OCI-LY1 (cell line): ENCODE data around the gene DPF3.

ENCODE experiments used
- H2AFZ ChIP-seq: fragments of 200-600 bp; sonication (generic), shearing (Covaris generic); 2 replicates; pipeline ENCODE4 v1.6.0; 2014; ENCODE audit warnings: antibody characterized with exemption, mild to moderate bottlenecking, low read length
- H3F3A ChIP-seq: fragments of 200-600 bp; sonication (generic), shearing (Covaris generic); 2 replicates; pipeline ENCODE4 v1.6.0; 2014; ENCODE audit warnings: mild to moderate bottlenecking, antibody characterized with exemption, low read length, moderate library complexity; ENCODE audit not compliant: insufficient read depth
- H3K27ac ChIP-seq: fragments of 200-600 bp; sonication (generic); 2 replicates; pipeline ENCODE4 v1.5.1; 2014; ENCODE audit warnings: low read length, mixed run types, mild to moderate bottlenecking, low read depth; ENCODE audit not compliant: poor library complexity, severe bottlenecking
- H3K27me3 ChIP-seq: fragments of 200-600 bp; sonication (generic); 2 replicates; pipeline ENCODE4 v1.6.0; 2014; ENCODE audit warnings: antibody characterized with exemption, mild to moderate bottlenecking, low read length, moderate library complexity; ENCODE audit not compliant: insufficient read depth
- H3K36me3 ChIP-seq: fragments of 200-600 bp; sonication (generic); 2 replicates; pipeline ENCODE4 v1.6.1; 2014; ENCODE audit warnings: mild to moderate bottlenecking, antibody characterized with exemption, low read length, moderate library complexity, mixed read lengths; ENCODE audit not compliant: insufficient read depth
- H3K4me1 ChIP-seq: fragments of 200-600 bp; sonication (generic); 2 replicates; pipeline ENCODE4 v1.5.1; 2014; ENCODE audit warnings: mild to moderate bottlenecking, low read length, moderate library complexity; ENCODE audit not compliant: insufficient read depth, severe bottlenecking
- H3K4me2 ChIP-seq: fragments of 200-600 bp; sonication (generic), shearing (Covaris generic); 2 replicates; pipeline ENCODE4 v1.6.1; 2014; ENCODE audit warnings: low read length
- H3K4me3 ChIP-seq: fragments of 200-600 bp; sonication (generic); 2 replicates; pipeline ENCODE4 v1.5.1; 2014; ENCODE audit warnings: low read length, low read depth, mild to moderate bottlenecking, mixed read lengths; ENCODE audit not compliant: poor library complexity, severe bottlenecking
- H3K79me2 ChIP-seq: fragments of 200-600 bp; shearing (Covaris generic); 2 replicates; pipeline ENCODE4 v1.6.1; 2016; ENCODE audit warnings: mixed run types, low read length, mixed read lengths; ENCODE audit not compliant: insufficient read depth
- H3K9ac ChIP-seq: fragments of 200-600 bp; sonication (generic), shearing (Covaris generic); 2 replicates; pipeline ENCODE4 v1.6.1; 2014; ENCODE audit warnings: mild to moderate bottlenecking, low read length, mixed read lengths
- H3K9me2 ChIP-seq: fragments of 200-600 bp; sonication (generic), shearing (Covaris generic); 2 replicates; pipeline ENCODE4 v1.6.1; 2014; ENCODE audit warnings: low read depth, mild to moderate bottlenecking, low read length, mixed read lengths
- H3K9me3 ChIP-seq: fragments of 200-600 bp; shearing (Covaris generic); 2 replicates; pipeline ENCODE4 v1.6.1; 2014; ENCODE audit warnings: low read length, mixed read lengths
- H4K20me1 ChIP-seq: fragments of 200-600 bp; sonication (generic), shearing (Covaris generic); 2 replicates; pipeline ENCODE4 v1.6.0; 2016; ENCODE audit warnings: mild to moderate bottlenecking, low read length; ENCODE audit not compliant: insufficient read depth
- CTCF ChIP-seq: fragments of 200-600 bp; sonication (generic), shearing (Covaris generic); IDR thresholded peaks from 2 replicates; pipeline ENCODE4 v1.5.1; 2017; ENCODE audit warnings: mild to moderate bottlenecking, antibody characterized with exemption, low read length, moderate library complexity, mixed read lengths
- EZH2 ChIP-seq: fragments of 200-600 bp; sonication (generic), shearing (Covaris generic); IDR thresholded peaks from 2 replicates; pipeline ENCODE4 v1.8.0; 2017; ENCODE audit warnings: borderline replicate concordance, mixed run types, mild to moderate bottlenecking, antibody characterized with exemption, low read length, moderate library complexity, mixed read lengths

The DPF3 gene

GRCh38 chr14:72630374-72630773, 263.5 kb downstream of the DPF3 start:
- no peaks in the 10 kb centered on the region for H3K9me2 ChIP-seq
- H4K20me1 ChIP-seq, result no peaks in the 10 kb centered on the region

GRCh38 chr14:72629534-72629933, 264.4 kb downstream of the DPF3 start:
- Histone ChIP-seq H3K9me2 (no peaks in the 10 kb centered on the region), H3K27me3 (no peaks in the 10 kb centered on the region), H3K4me2 (no peak overlapping the region), H3K4me1 (no peaks in the 10 kb centered on the region), H2AFZ (no peak overlapping the region), H3K4me3 (no peak overlapping the region), H4K20me1 (no peaks in the 10 kb centered on the region), H3K9ac (no peak overlapping the region), H3K79me2 (no peaks in the 10 kb centered on the region), H3K36me3 (no peaks in the 10 kb centered on the region), H3K9me3 (0 out of 2 replicates have a peak, but pooled peaks cover 9% of the 10 kb centered on the region), H3F3A (no peaks in the 10 kb centered on the region), H3K27ac (no peak overlapping the region)
- TF ChIP-seq CTCF (no peak), EZH2 (no peak)

More at GRCh38 chr14:72630374-72630773, 263.5 kb downstream of the DPF3 start:
- Histone ChIP-seq H3K4me2 (no peak overlapping the region), H3K9ac (no peak overlapping the region), H3K4me3 (no peak overlapping the region), H3K79me2 (no peaks in the 10 kb centered on the region), H3K27me3 (no peaks in the 10 kb centered on the region), H3K36me3 (no peaks in the 10 kb centered on the region), H3F3A (no peaks in the 10 kb centered on the region), H2AFZ (no peak overlapping the region), H3K9me3 (0 out of 2 replicates have a peak, but pooled peaks cover 9% of the 10 kb centered on the region), H3K4me1 (no peaks in the 10 kb centered on the region), H3K27ac (no peak overlapping the region)
- TF ChIP-seq EZH2, result no peak
- no peak for TF ChIP-seq CTCF

DNA sequence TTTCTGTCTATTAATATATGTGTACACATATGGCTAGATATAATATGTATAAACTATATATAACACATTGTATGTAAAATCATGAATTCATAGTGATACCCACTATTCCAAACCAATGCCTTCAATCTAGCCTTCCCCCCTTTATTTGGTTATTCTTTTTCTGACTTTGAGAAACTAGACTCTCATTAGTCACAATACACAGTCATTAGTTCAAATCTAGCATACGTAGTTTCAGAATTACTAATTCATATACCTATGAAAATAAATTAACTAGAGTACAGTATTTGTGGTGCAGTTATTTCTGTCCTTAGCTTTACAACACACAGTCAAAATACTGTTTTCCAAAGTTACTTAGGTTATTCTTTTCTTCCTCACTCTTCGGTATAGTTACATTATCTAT, 268.2 kb downstream of the DPF3 start:
- Histone ChIP-seq H3K4me3 (no peak overlapping the region), H3K27me3 (no peaks in the 10 kb centered on the region), H3K4me2 (no peak overlapping the region), H3K9me2 (no peaks in the 10 kb centered on the region), H3K79me2 (no peaks in the 10 kb centered on the region), H3K9ac (no peak overlapping the region), H3F3A (no peaks in the 10 kb centered on the region), H3K27ac (no peak overlapping the region), H3K4me1 (no peaks in the 10 kb centered on the region), H3K9me3 (0 out of 2 replicates have a peak, but pooled peaks cover 9% of the 10 kb centered on the region), H2AFZ (no peak overlapping the region), H3K36me3 (no peaks in the 10 kb centered on the region), H4K20me1 (no peaks in the 10 kb centered on the region)
- no peak for TF ChIP-seq EZH2
- TF ChIP-seq CTCF, result no peak
